ENCODE measurements around the gene BEND3. TPM values are rescaled to one million over a fixed set of nuclear protein-coding genes. Genes with fewer than 3 reads are reported as not detected.

BEND3 gene
- total and polyA plus RNA-seq, 2 of the 8 experiments (the other 6 are each of a cell fraction or from before 2014, with no cell fraction given), result 25.2 to 38.8 TPM

DNA sequence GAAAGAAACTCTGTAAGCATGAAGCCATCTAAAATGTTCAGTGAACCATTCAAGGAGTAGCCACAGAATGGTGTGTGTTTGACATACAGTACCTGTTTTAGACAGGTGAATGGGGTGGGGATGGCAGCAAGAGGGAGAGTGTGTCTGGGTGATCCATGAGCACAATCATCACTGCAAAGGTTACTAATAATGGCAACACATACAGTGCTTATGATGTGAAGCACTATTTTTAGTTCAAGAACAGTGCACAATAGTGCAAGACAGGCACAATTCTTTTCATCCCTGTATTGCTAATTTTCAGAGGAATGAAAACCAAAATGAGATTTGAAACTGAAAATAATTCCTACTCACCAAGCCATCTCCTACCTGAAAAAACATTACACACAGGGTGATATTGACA is 14.1 kb downstream of the BEND3 start (continued):
- TF ChIP-seq GABPA (IDR thresholded peaks at IDR 0.05; ENCODE audit: borderline replicate concordance, insufficient read depth, low read length) (no peak), BRCA1 (IDR thresholded peaks at IDR 0.05; ENCODE audit: low read depth, low read length) (no peak)
